Activated B cell treated with CpG ODN at 0.5 μM for 24 hours (primary cell): ENCODE measurements around the gene SLC32A1. TPM values are rescaled to one million over a fixed set of nuclear protein-coding genes. Genes with fewer than 3 reads are reported as not detected.

Experiments
- ATAC-seq: fragments of 200-7000 bp; cut with Tn5 transposase; one replicate; pipeline ENCODE4 v1.10.0; 2021; ENCODE audit warnings: low read depth, mild to moderate bottlenecking, moderate library complexity
- CTCF ChIA-PET: fragments of 350-600 bp; sonication (Branson Sonifier 250); formaldehyde crosslinking; loops from one replicate; lab custom pipeline; 2021; ENCODE audit warnings: antibody characterized with exemption; lab: Charles Lee
- POLR2A ChIA-PET: fragments of 350-600 bp; sonication (Branson Sonifier 250); formaldehyde crosslinking; loops from one replicate; lab custom pipeline; 2021; ENCODE audit warnings: antibody characterized with exemption; lab: Charles Lee
- DNase-seq: peaks from one replicate; pipeline ENCODE4 v3.0.0; 2022
- H3K27ac Mint-ChIP-seq: one replicate; pipeline ENCODE4 v1.8.0; 2020; ENCODE audit warnings: mixed read lengths
- H3K27me3 Mint-ChIP-seq: one replicate; pipeline ENCODE4 v1.8.0; 2021; ENCODE audit warnings: mixed read lengths
- H3K36me3 Mint-ChIP-seq: one replicate; pipeline ENCODE4 v1.8.0; 2021; ENCODE audit warnings: low read depth, mixed read lengths
- H3K4me1 Mint-ChIP-seq: one replicate; pipeline ENCODE4 v1.8.0; 2021; ENCODE audit warnings: mixed read lengths
- H3K4me3 Mint-ChIP-seq: one replicate; pipeline ENCODE4 v1.8.0; 2020; ENCODE audit warnings: mild to moderate bottlenecking, mixed read lengths
- H3K9me3 Mint-ChIP-seq: one replicate; pipeline ENCODE4 v1.8.0; 2020; ENCODE audit warnings: mixed read lengths
- intact Hi-C: fragments of 100-400 bp; cut with micrococcal nuclease; formaldehyde crosslinking; loops from one replicate; pipeline ENCODE4 v1.15.1; 2024
- total RNA-seq: library from RNA; stranded (reverse); gene quantifications from 2 replicates; pipeline ENCODE4 v1.2.3, GENCODE V29; 2022
- TF ChIP-seq, protein P1 (sequence below): fragments of 200-600 bp; IDR thresholded peaks from one replicate; pipeline ENCODE4 v1.8.0; 2022; ENCODE audit warnings: antibody characterized with exemption, mild to moderate bottlenecking

Gene SLC32A1
- total RNA-seq, 1 donor from 2014 or later: not detected

DNA sequence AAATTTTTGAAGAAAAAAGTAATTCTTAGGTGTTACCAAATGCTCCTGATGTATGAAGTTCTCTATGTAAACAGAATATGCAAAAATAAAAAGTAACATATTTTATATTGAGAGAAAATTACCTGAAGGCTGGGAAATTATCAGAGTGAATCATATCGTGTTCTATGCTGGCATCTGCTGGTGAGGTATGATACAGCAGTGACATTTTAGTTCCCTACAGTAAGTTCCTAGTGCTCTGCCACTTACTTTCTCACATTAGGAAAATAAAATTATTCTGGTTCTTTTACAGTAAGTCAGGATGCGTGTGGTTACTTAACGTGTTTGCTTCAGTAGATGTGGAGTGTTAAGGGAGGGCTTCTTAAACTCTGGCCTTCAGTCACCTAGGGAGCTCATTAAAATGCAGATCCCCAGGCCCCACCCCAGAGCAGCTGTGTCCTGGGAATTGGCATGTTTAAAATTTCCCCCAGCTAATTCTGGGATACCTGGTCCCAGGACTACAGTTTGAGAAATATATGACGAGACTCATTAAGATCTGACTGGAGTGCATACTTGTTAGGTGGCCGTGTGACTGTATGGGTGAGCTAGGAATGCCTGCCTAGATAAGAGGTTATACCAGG lies 27.2 kb downstream of the SLC32A1 start:
- Mint-ChIP-seq H3K27me3 (no peaks in the 10 kb centered on the region), H3K4me1 (peaks cover 27% of the 10 kb centered on the region), H3K36me3 (peaks cover 49% of the 10 kb centered on the region), H3K4me3 (no peak overlapping the region), H3K9me3 (no peaks in the 10 kb centered on the region), H3K27ac (no peak overlapping the region)
- no peak for ATAC-seq
- CTCF ChIA-PET: interaction anchor here (0.7 to 3.6 kb wide), 15 partner anchors 12 to 211 kb away, joined by 3 to 21 read pairs (median 5); partner anchors contain the start of genes DHX35 and SLC32A1
- POLR2A ChIA-PET: interaction anchor here (1.6 kb wide), 1 partner anchor 54 kb away, joined by 4 read pairs; the partner anchor contains the start of gene PPP1R16B
- no peak for DNase-seq
- TF ChIP-seq, protein P1, sequence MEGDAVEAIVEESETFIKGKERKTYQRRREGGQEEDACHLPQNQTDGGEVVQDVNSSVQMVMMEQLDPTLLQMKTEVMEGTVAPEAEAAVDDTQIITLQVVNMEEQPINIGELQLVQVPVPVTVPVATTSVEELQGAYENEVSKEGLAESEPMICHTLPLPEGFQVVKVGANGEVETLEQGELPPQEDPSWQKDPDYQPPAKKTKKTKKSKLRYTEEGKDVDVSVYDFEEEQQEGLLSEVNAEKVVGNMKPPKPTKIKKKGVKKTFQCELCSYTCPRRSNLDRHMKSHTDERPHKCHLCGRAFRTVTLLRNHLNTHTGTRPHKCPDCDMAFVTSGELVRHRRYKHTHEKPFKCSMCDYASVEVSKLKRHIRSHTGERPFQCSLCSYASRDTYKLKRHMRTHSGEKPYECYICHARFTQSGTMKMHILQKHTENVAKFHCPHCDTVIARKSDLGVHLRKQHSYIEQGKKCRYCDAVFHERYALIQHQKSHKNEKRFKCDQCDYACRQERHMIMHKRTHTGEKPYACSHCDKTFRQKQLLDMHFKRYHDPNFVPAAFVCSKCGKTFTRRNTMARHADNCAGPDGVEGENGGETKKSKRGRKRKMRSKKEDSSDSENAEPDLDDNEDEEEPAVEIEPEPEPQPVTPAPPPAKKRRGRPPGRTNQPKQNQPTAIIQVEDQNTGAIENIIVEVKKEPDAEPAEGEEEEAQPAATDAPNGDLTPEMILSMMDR: no peak
- intact Hi-C loops: loop anchor here (1.0 to 10.0 kb wide), 4 partner anchors 25 to 527 kb away; no protein-coding TSS in a partner anchor

DNA sequence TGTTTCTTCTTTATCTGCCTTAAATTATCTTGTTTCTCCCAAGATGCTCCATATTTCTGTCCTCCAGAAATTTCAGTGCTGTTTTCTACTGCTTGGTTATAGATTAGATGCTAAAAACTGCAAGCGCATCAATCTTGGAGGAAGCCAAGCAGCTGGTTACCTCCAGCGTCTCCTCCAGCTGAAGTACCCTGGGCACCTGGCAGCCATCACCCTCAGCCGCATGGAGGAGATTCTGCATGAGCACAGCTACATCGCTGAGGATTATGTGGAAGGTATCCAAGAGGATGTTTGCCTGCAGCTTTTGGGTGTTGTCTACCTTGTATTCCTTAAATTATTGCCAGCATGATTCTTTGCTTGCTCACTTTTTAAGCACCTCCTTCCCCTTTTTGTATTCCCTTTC lies 27.7 kb downstream of the SLC32A1 start:
- POLR2A ChIA-PET: no interaction called here

DNA sequence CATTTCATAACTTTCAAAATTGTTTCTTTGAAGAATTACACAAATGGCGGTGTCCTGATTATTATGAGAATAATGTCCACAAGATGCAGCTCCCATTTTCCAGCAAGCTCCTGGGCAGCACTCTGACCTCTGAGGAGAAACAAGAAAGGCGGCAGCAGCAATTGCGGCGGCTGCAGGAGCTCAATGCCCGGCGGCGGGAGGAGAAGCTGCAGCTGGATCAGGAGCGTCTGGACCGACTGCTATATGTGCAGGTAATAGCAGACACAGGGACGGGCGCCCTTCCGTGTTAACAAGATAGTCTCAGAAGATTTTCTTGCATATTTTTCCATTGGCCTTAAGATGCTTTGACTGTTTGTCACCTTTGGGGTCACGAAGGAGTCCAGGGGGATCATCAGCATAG lies 30.6 kb downstream of the SLC32A1 start:
- H3K27ac Mint-ChIP-seq: no peak overlapping the region
- POLR2A ChIA-PET: no interaction called here
- H3K4me1 Mint-ChIP-seq: peaks cover 7% of the 10 kb centered on the region
- H3K4me3 Mint-ChIP-seq: no peak overlapping the region
- intact Hi-C loops: loop anchor here (10.0 kb wide), 1 partner anchor 530 kb away; no protein-coding TSS in a partner anchor
- H3K9me3 Mint-ChIP-seq: no peaks in the 10 kb centered on the region
- TF ChIP-seq, protein P1: no peak
- ATAC-seq (no peak), DNase-seq (no peak)
- peaks cover 68% of the 10 kb centered on the region for H3K36me3 Mint-ChIP-seq
- CTCF ChIA-PET: no interaction called here
- H3K27me3 Mint-ChIP-seq: no peaks in the 10 kb centered on the region

More for the DNA sequence above, 27.7 kb downstream of the SLC32A1 start:
- no peaks in the 10 kb centered on the region for H3K9me3 Mint-ChIP-seq
- no peak overlapping the region for H3K4me3 Mint-ChIP-seq
- no peaks in the 10 kb centered on the region for H3K27me3 Mint-ChIP-seq
- H3K27ac Mint-ChIP-seq: no peak overlapping the region
- DNase-seq (no peak), ATAC-seq (no peak)
- intact Hi-C loops: loop anchor here (10.0 kb wide), 1 partner anchor 527 kb away; no protein-coding TSS in a partner anchor
- H3K4me1 Mint-ChIP-seq: peaks cover 27% of the 10 kb centered on the region
- TF ChIP-seq, protein P1: no peak
- peaks cover 50% of the 10 kb centered on the region for H3K36me3 Mint-ChIP-seq
- CTCF ChIA-PET: interaction anchor here (0.7 to 3.6 kb wide), 15 partner anchors 19 to 211 kb away, joined by 3 to 21 read pairs (median 5); partner anchors contain the start of genes DHX35 and SLC32A1

DNA sequence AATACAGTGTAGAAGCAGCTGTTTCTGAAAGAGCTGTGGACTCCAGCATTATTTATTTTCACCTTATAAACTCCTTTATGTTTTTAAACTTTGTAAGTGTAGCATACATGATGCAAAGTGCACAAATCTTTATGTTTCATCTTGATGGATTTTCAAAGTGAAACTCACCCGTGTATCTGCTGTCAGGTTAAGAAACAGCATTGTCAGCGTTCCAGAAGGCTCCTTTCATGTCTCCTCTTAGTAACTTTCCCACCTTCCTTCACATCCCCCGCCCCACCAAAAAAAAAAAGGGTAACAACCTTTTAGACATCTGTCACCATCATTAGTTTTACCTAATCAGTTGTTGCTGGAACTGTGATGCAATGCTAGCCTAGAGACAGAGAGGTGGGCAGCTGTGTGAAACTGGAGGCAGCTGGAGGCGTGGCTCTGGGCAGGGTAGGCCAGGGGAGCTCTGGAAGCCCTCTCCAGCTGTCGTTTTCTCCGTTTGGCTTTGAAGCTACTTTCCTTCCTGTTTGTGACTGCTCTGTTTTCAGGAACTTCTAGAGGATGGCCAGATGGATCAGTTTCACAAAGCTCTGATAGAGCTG lies 31.1 kb downstream of the SLC32A1 start:
- Mint-ChIP-seq H3K4me3 (no peak overlapping the region), H3K27me3 (no peaks in the 10 kb centered on the region), H3K36me3 (peaks cover 68% of the 10 kb centered on the region), H3K27ac (no peak overlapping the region), H3K4me1 (peaks cover 3% of the 10 kb centered on the region), H3K9me3 (no peaks in the 10 kb centered on the region)
- POLR2A ChIA-PET: no interaction called here
- CTCF ChIA-PET: no interaction called here
- intact Hi-C loops: loop anchor here (10.0 kb wide), 1 partner anchor 531 kb away; no protein-coding TSS in a partner anchor
- TF ChIP-seq, protein P1: no peak
- DNase-seq: no peak
- no peak for ATAC-seq

DNA sequence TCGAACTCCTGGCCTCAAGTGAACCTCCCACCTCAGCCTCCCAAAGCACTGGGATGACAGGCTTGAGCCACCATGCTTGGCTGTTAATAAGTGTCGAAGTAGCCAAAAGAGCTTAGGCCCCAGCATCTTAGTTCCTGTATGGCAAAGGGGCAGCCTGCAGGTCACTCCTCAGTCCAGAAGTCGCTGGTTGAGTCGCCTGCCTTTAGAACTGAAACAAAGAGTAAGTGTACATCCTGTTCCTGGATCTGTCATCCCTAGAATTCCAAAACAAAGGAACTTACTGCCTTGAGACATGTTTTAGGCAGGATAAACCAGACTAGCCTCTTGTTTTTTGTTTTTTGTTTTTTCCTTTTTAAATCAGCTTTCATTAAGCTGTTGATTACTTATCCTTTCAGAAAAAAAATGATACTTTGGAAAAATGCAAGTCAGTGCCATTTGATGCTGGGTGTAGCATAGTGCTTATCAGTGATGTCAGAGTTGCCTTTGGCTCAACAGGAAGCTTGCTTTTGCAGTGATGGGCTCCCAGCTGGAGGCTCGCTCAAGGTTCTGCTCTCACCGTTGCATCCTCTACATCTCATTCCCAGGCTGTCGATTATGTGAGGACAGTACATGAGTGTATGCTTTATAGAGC lies 33.0 kb downstream of the SLC32A1 start:
- Mint-ChIP-seq H3K4me1 (no peaks in the 10 kb centered on the region), H3K36me3 (peaks cover 78% of the 10 kb centered on the region), H3K27ac (no peak overlapping the region), H3K4me3 (no peak overlapping the region), H3K27me3 (no peaks in the 10 kb centered on the region), H3K9me3 (no peaks in the 10 kb centered on the region)
- POLR2A ChIA-PET: no interaction called here
- intact Hi-C loops: loop anchor here (10.0 kb wide), 1 partner anchor 532 kb away; no protein-coding TSS in a partner anchor
- ATAC-seq: no peak
- TF ChIP-seq, protein P1: no peak
- no peak for DNase-seq
- CTCF ChIA-PET: no interaction called here
